HG03342 (cell line): ENCODE data around the gene SERPINE2.

ENCODE experiments used
- ATAC-seq: cut with Tn5 transposase; IDR thresholded peaks from one replicate; pipeline ENCODE4 v1.9.1; 2021; ENCODE audit warnings: mild to moderate bottlenecking, moderate library complexity; ENCODE audit not compliant: unreplicated experiment

SERPINE2 gene

GRCh38 chr2:224055101-224055500, 16.0 kb upstream of the SERPINE2 start:
- ATAC-seq: no peak

GRCh38 chr2:224046752-224047151, 7.7 kb upstream of the SERPINE2 start:
- ATAC-seq: no peak

- no peak for ATAC-seq
Measured at GRCh38 chr2:224042191-224042696, 3.2 kb upstream of the SERPINE2 start.

- ATAC-seq: no peak
Measured at GRCh38 chr2:224041554-224041953, 2.5 kb upstream of the SERPINE2 start.

- ATAC-seq: no peak
Measured at GRCh38 chr2:224040753-224041152, 1.7 kb upstream of the SERPINE2 start.

- ATAC-seq: peak; percentile 15
Measured at GRCh38 chr2:224039770-224040440, 819 bp upstream of the SERPINE2 start.

GRCh38 chr2:224038830-224039079, 331 bp downstream of the SERPINE2 start:
- ATAC-seq: peak; percentile 34

GRCh38 chr2:224038049-224038829, 847 bp downstream of the SERPINE2 start:
- ATAC-seq: peak; percentile 45

GRCh38 chr2:224036731-224037361, 2.2 kb downstream of the SERPINE2 start:
- no peak for ATAC-seq

GRCh38 chr2:224034017-224034416, 5.1 kb downstream of the SERPINE2 start:
- ATAC-seq: no peak

GRCh38 chr2:224033601-224034000, 5.5 kb downstream of the SERPINE2 start:
- ATAC-seq: no peak

- no peak for ATAC-seq
Measured at GRCh38 chr2:224032283-224032682, 6.8 kb downstream of the SERPINE2 start.

GRCh38 chr2:224031358-224031970, 7.6 kb downstream of the SERPINE2 start:
- no peak for ATAC-seq

GRCh38 chr2:224030786-224031185, 8.3 kb downstream of the SERPINE2 start:
- no peak for ATAC-seq

- ATAC-seq: no peak
Measured at GRCh38 chr2:224029876-224030275, 9.2 kb downstream of the SERPINE2 start.

GRCh38 chr2:224027931-224028330, 11.2 kb downstream of the SERPINE2 start:
- no peak for ATAC-seq

GRCh38 chr2:224027070-224027469, 12.0 kb downstream of the SERPINE2 start:
- ATAC-seq: no peak

- peak; percentile 96 for ATAC-seq
Measured at GRCh38 chr2:224025874-224026273, 13.2 kb downstream of the SERPINE2 start.

GRCh38 chr2:224024270-224024669, 14.8 kb downstream of the SERPINE2 start:
- no peak for ATAC-seq

GRCh38 chr2:224023188-224023587, 15.9 kb downstream of the SERPINE2 start:
- no peak for ATAC-seq

- ATAC-seq: no peak
Measured at GRCh38 chr2:224022486-224022885, 16.6 kb downstream of the SERPINE2 start.

GRCh38 chr2:224020523-224020922, 18.6 kb downstream of the SERPINE2 start:
- no peak for ATAC-seq
